Uterus (tissue), 4 donors: Measurements from ENCODE around the gene HSPH1. TPM values are rescaled to one million over a fixed set of nuclear protein-coding genes. Genes with fewer than 3 reads are reported as not detected.

Experiments
- DNase-seq, 2 donors: peaks; one replicate each; pipeline ENCODE4 v3.0.0-alpha.2; 2019 to 2020
- H3K27ac ChIP-seq, 2 donors: fragments of 200-600 bp; sonication (generic); 1 replicate in 1 of 2; 2 replicates in 1 of 2; pipeline ENCODE4 v1.5.1; 2016 to 2018
- H3K27me3 ChIP-seq, 2 donors: fragments of 200-600 bp; sonication (generic); one replicate each; pipeline ENCODE4 v1.5.1; 2018 to 2019; ENCODE audit warnings: control low read depth in 1 of 2
- H3K36me3 ChIP-seq, 2 donors: fragments of 200-600 bp; sonication (generic); one replicate each; pipeline ENCODE4 v1.5.1; 2019; ENCODE audit warnings: control low read depth in 1 of 2
- H3K4me1 ChIP-seq, 2 donors: fragments of 200-600 bp; sonication (generic); one replicate each; pipeline ENCODE4 v1.5.1; 2018 to 2019; ENCODE audit warnings: control low read depth in 1 of 2
- H3K4me3 ChIP-seq, 2 donors: fragments of 200-600 bp; sonication (generic); 1 replicate in 1 of 2; 2 replicates in 1 of 2; pipeline ENCODE4 v1.5.1; 2018 to 2019; ENCODE audit warnings: mild to moderate bottlenecking in 1 of 2
- H3K9me3 ChIP-seq, 2 donors: fragments of 200-600 bp; sonication (generic); one replicate each; pipeline ENCODE4 v1.5.1; 2019; ENCODE audit warnings: control low read depth in 1 of 2
- CTCF ChIP-seq, 4 experiments: fragments of 200-600 bp in 2 of 4; fragments of 450-650 bp in 2 of 4; sonication (generic) in 2 of 4; IDR thresholded peaks; one replicate each; pipeline ENCODE4 v1.5.1; 2016 to 2019; ENCODE audit warnings: antibody characterized with exemption in 4 of 4, mild to moderate bottlenecking in 2 of 4, moderate library complexity in 1 of 4
- POLR2A ChIP-seq, 2 donors: fragments of 450-650 bp; IDR thresholded peaks; one replicate each; pipeline ENCODE4 v1.6.1; 2016; ENCODE audit warnings: antibody characterized with exemption in 2 of 2, mild to moderate bottlenecking in 1 of 2, moderate library complexity in 1 of 2
- intact Hi-C: fragments of 100-400 bp; cut with DNase I; formaldehyde crosslinking; loops from one replicate; pipeline ENCODE4 v1.15.1; 2023; ENCODE audit warnings: low total_unique reads
- total RNA-seq, 4 donors: library from RNA; depleted of rRNA in 3 of 4; stranded (reverse); fragments of >200 nt in 3 of 4; gene quantifications; one replicate each; pipeline versions ENCODE4 v1.1.0 to v1.2.4, GENCODE V29; 2014 to 2023
- donor health status: DM: yes; HTN: yes; CAD: no.

Gene HSPH1
- total RNA-seq, 4 donors from 2014 or later: 11.3 to 74.7 (median 46.2) TPM

- intact Hi-C loops: no loop called here
- no peak for TF ChIP-seq CTCF (IDR thresholded peaks at IDR 0.05)
- no peaks in the 10 kb centered on the region for H3K4me1 ChIP-seq
- no peaks in the 10 kb centered on the region for H3K9me3 ChIP-seq
- H3K4me3 ChIP-seq: no peak overlapping the region
- DNase-seq: no peak
- H3K27me3 ChIP-seq: no peaks in the 10 kb centered on the region
- H3K36me3 ChIP-seq: no peaks in the 10 kb centered on the region
- H3K27ac ChIP-seq: no peak overlapping the region
Measured at GRCh38 chr13:31096654-31097302, 64.9 kb downstream of the HSPH1 start.

DNA sequence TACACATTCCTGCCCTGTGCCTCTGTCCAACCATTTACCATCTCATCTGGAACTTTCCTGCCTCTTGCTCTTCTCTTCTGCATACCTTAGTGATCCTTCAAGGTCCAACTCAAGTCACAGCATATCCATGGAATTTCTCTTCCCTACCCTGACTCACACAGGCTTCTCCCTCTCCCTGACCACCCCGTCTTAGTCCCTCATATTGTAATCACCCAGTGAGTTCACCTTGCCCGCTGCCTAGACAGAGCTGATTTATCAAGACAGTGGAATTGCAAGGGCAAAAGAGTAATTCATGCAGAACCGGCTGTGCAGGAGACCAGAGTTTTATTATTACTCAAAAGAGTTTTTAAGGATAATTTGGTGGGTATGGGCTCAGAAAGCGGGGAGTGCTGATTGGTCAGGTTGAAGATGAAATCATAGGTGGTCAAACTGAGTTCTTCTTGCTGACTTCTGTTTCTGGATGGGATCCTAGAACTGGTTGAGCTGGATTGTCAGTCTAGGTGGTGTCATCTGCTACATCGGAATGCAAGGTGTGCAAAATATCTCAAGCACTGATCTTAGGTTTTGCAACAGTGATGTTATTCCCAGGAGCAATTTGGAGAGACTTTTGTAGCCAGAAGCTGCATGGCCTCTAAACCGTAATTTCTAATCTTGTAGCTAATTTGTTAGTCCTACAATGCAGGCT, 67.2 kb downstream of the HSPH1 start:
- H3K27ac ChIP-seq: no peak overlapping the region
- H3K9me3 ChIP-seq: no peaks in the 10 kb centered on the region
- no peaks in the 10 kb centered on the region for H3K36me3 ChIP-seq
- no peak overlapping the region for H3K4me3 ChIP-seq
- H3K27me3 ChIP-seq: no peaks in the 10 kb centered on the region
- H3K4me1 ChIP-seq: no peaks in the 10 kb centered on the region
- no peak for DNase-seq
- intact Hi-C loops: no loop called here
- TF ChIP-seq CTCF (IDR thresholded peaks at IDR 0.05): no peak
- TF ChIP-seq POLR2A (IDR thresholded peaks at IDR 0.05): no peak

DNA sequence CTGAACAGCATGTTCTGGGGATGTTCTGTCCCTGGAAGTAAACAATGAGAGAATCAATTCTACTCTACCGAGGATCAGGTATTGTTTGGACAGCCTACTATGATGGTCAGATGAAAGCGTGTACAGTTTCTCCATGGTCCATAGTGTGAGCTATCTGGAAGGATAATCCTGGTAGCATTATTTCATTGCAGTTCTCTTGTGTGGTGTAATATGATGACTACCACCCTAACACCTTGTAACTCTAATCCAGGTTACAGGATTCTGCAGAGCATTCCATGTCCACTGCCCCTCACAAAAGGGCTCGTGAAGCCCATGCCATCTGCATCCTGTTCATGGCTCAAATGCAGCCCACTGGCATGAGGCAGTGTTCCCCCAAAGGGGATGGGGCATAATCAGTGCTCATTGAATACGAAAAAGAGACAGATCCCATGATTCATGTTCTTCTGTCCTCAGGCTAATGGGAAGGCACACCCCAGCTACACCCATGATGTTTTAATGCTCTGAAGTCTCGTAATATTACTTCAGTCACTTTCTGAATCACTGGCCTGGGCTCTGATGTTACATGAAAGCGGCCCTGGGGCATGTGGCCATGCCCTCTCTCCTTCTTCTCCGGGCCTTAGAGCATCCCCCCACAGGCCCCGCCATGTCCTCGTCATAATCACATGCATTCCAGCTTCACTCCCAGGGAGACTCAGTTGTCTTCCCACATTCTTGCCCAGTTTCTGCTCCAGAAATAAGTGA, 68.4 kb downstream of the HSPH1 start:
- intact Hi-C loops: no loop called here
- no peaks in the 10 kb centered on the region for H3K27me3 ChIP-seq
- no peak overlapping the region for H3K27ac ChIP-seq
- no peaks in the 10 kb centered on the region for H3K9me3 ChIP-seq
- no peak overlapping the region for H3K4me3 ChIP-seq
- H3K4me1 ChIP-seq: no peaks in the 10 kb centered on the region
- H3K36me3 ChIP-seq: no peaks in the 10 kb centered on the region
- DNase-seq: no peak
- TF ChIP-seq CTCF (IDR thresholded peaks at IDR 0.05) (no peak), POLR2A (IDR thresholded peaks at IDR 0.05) (no peak)

DNA sequence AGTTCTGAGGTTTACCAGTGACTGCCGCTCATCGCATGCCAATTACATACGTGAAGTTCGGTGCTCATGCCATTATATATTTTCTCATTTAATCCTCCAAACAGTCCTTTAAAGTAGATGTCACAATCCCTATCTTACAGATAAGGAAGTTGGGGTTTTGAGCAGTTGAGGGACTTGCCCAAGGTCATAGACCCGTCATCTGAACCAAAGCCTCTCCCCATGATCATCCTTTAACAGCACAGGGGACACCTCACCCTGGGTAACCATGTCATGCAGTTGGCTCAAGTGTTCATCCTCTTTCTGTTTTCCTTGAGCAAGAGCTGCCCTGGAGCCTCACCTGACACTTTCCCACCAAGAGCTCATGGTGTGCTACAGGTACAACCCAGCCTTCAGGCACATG, 69.1 kb downstream of the HSPH1 start:
- intact Hi-C loops: no loop called here
- H3K4me1 ChIP-seq: no peaks in the 10 kb centered on the region
- no peak for TF ChIP-seq POLR2A (IDR thresholded peaks at IDR 0.05)
- no peak for TF ChIP-seq CTCF (IDR thresholded peaks at IDR 0.05)
- H3K36me3 ChIP-seq: no peaks in the 10 kb centered on the region
- no peaks in the 10 kb centered on the region for H3K27me3 ChIP-seq
- no peak overlapping the region for H3K4me3 ChIP-seq
- H3K9me3 ChIP-seq: no peaks in the 10 kb centered on the region
- no peak overlapping the region for H3K27ac ChIP-seq
- DNase-seq: no peak
